GM19372 (cell line): Measurements from ENCODE around the gene CALR.
"Not testable (repeated sequence)": the region's sequence is repeated elsewhere in the genome, so short reads cannot be mapped to it uniquely, and the experiment has no call there.

Experiments
- ATAC-seq: cut with Tn5 transposase; IDR thresholded peaks from one replicate; pipeline ENCODE4 v1.9.1; 2021; ENCODE audit warnings: mild to moderate bottlenecking, low read depth, moderate library complexity; ENCODE audit not compliant: unreplicated experiment

The CALR gene

DNA sequence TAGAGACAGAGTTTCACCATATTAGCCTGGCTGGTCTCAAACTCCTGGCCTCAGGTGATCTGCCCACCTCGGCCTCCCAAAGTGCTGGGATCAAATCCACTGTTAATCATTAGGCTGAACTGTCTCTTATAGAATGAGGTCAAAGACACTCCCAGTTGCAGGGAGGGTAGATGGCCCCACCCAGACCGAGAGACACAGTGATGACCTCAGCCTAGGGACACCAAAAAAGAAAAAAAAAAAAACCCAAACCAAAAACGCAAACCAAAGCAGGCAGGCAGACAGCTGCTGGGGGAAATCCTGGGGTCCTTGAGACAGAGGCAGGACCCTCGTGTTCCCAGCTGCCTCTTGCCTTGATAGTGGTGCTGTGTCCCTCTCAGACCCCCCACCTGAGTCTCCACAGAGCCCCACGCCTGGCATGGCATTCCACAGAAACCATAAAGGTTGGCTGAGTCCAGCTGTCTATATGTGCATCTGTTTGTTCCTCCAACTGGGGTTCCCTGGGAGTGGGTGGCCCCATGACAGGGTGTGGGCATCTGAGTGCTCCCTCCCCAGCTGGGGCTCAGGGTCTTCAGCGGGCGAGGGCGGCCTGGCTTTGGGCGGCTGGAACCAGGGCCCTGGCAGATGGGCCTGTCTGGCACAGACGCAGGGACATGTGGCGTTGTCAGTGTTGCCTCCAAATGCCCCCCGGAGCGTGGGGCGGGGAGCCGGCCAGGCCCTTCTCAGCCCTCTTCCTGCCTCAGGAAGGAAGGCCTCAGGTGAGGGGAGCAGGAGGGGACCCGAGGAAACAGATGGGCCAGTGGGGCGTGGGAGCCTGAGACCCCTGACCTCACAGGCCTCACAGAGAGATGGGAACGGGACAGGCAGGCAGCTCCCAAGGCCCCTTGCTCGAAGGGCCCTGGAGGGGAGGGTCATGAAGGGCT, 36.2 kb downstream of the CALR start:
- no peak for ATAC-seq

- no peak for ATAC-seq
Measured at GRCh38 chr19:12975221-12975741, 36.9 kb downstream of the CALR start.

DNA sequence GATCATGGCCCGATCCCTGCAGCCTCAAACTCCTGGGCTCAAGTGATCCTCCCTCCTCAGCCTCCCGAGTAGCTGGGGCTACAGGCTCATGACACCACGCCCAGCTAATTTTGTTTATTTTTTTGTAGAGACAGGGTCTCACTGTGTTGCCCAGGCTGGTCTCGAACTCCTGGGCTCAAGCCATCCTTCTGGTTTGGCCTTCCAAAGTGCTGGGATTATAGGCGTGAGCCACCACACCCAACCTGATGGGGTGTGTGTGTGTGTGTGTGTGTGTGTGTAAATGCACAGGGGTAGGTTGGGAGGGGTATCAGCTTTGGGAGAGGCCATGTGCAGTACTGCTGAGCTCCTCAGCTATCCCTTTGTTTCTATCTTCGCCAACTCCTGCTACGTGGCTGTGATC, 37.7 kb downstream of the CALR start:
- ATAC-seq, result not testable (repeated sequence)

DNA sequence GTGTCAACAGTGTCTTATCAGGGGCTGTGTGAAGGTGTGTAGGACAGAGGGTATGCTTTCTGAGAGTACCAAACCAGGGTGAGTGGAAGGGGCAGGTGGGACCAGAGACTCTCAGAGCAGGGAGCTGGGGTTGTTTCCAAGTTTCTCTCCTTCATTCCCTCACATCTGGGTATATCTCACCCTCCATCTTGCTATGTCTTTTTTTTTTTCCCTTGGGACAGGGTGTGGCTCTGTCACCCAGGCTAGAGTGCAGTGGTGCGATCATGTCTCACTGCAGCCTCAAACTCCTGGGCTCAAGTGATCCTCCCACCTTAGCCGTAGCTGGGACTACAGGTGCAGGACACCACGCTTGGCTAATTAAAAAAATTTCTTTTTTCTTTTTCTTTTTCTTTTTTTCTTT, 41.6 kb downstream of the CALR start:
- ATAC-seq, result no peak

GRCh38 chr19:12982648-12983047, 44.2 kb downstream of the CALR start:
- no peak for ATAC-seq

DNA sequence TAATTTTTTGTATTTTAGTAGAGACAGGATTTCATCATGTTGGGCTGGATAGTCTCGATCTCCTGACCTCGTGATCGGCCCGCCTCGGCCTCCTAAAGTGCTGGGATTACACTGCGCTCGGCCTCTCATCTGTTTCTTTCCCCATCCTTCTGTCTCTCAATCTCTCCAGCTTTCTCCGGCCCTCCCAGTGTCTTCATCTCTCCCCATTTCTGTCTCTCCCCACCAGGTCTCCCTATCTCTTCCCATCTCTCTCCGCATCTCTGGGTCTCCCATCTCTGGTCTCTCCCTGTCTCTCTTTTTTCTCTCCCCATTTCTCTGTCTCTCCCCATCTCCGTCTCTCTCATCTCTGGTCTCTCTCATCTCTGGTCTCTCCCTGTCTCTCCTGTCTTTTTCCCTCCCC, 44.7 kb downstream of the CALR start:
- no peak for ATAC-seq

GRCh38 chr19:12983542-12984142, 45.2 kb downstream of the CALR start:
- no peak for ATAC-seq

DNA sequence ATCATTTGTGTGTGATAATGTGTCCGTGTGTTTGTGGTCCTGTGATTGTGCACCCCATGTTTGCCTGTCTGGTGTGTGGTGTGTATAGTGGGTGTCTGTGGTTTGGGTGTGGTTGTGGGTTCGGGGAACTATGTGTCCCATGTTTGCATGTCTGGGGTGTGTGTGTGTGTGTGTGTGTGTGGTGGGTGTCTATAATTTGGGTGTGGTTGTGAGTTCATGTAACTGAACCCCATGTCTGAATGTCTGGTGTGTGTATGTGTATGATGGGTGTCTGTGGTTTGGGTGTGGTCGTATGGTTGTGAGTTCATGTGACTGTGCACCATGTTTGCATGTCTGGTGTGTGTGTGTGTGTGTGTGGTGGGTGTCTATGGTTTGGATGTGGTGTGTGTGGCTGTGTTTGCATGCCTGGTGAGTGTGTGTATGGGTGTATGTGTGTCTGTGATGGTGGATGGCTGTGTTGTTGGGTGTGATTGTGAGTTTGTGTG, 45.8 kb downstream of the CALR start:
- ATAC-seq, result no peak

GRCh38 chr19:12984683-12985048, 46.3 kb downstream of the CALR start:
- no peak for ATAC-seq

DNA sequence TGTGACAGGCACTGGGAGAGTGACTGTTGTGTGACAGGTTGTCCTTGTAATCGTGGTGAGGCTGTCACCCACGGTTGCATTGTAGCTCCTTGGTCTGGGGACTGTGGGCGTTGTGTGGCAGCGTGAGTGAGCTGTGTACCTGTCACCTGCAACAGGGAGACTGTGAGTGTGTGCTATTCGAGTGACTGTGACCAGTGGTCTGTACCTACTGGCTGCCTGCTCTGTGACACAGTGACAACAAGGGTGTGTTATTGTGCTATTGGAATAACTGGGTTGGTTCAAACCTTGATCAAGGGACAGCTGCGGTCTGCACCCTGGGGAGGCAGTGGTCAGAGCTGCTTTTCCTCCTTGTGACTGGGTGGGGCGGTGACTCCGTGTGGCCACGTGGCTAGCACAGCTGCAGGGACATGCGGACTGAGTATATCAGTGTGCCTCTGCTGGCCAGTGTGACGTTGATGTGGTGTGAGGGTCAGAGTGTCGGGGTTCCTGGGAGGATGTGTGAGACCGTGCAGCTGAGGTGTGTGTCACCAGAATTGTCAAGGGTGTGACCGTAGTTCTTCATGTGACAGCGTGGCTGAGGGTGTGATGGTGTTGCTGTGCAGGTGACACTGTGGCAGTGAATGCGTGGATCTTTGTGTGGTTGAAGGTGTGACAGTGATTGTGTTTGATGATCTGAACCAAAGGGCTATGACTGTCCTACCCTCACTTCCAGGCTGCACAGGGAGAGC, 46.8 kb downstream of the CALR start:
- no peak for ATAC-seq

- no peak for ATAC-seq
Measured at GRCh38 chr19:12986726-12987125, 48.3 kb downstream of the CALR start.

GRCh38 chr19:12987190-12987589, 48.8 kb downstream of the CALR start:
- no peak for ATAC-seq

- no peak for ATAC-seq
Measured at GRCh38 chr19:12987781-12988180, 49.4 kb downstream of the CALR start.

DNA sequence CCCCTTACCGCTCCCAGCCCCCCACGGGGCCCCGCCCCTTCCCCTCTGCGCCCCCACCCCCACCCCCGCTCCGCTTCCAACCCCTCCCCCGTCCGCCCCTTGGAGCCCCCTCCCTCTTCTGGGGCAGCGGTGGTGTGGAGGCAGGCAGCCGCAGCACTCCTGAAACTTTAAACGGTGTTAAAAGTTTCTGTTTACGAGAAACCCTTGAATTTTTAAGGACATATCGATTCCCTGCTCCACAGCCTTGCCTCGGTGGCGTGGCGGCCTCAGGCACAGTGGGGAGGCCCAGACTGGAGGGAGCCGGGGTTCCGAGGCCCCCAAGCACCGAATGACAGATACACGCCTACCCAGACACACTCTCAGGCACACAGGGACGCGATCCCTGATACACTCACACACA, 52.0 kb downstream of the CALR start:
- no peak for ATAC-seq

DNA sequence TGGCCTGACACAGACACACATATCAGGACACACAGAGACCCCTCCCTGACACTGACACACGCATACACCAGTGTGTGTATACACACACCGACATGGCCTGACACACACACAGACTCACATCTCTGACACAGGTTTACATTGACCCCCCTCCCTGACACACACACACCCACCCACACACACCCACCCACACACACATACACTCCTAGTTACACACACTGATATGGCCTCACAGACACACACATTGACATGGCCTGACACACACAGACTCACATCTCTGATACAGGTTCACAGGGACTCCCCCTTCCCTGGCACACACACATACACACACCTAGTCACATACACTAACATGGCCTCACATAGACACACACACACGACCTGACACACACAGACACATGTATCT, 52.4 kb downstream of the CALR start:
- no peak for ATAC-seq

GRCh38 chr19:12991296-12991695, 52.9 kb downstream of the CALR start:
- no peak for ATAC-seq

DNA sequence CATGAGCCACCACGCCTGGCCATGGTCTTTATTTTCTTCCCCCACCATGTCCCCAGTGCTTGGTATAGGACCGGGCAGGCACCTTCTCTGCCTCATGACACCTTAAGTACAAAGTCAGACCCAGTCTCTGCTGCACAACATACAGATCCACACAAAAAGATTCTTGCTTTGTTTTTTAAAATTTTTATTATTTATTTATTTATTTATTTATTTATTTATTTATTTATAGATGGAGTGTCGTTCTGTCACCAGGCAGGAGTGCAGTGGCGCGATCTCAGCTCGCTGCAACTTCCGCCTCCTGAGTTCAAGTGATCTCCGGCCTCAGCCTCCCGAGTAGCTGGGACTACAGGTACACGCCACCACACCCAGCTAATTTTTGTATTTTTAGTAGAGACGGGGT, 54.3 kb downstream of the CALR start:
- ATAC-seq, result no peak

GRCh38 chr19:12993562-12993961, 55.2 kb downstream of the CALR start:
- no peak for ATAC-seq
